Skin epidermis (tissue), 12 donors: ENCODE measurements around the gene AFAP1L2.
"Not testable (repeated sequence)": the region's sequence is repeated elsewhere in the genome, so short reads cannot be mapped to it uniquely, and the experiment has no call there.

ENCODE experiments used
- H3K27ac ChIP-seq, 21 experiments: fragments of 200-600 bp; sonication (generic) in 11 of 21; one replicate each; pipeline ENCODE4 v1.5.0; 2020; ENCODE audit warnings: mild to moderate bottlenecking in 3 of 21, inconsistent platforms in 2 of 21, moderate library complexity in 2 of 21
- H3K4me3 ChIP-seq, 7 experiments: fragments of 200-600 bp; sonication (generic) in 2 of 7; one replicate each; pipeline ENCODE4 v1.5.0; 2020; ENCODE audit warnings: inconsistent platforms in 2 of 7, mild to moderate bottlenecking in 2 of 7, moderate library complexity in 1 of 7

The AFAP1L2 gene

DNA sequence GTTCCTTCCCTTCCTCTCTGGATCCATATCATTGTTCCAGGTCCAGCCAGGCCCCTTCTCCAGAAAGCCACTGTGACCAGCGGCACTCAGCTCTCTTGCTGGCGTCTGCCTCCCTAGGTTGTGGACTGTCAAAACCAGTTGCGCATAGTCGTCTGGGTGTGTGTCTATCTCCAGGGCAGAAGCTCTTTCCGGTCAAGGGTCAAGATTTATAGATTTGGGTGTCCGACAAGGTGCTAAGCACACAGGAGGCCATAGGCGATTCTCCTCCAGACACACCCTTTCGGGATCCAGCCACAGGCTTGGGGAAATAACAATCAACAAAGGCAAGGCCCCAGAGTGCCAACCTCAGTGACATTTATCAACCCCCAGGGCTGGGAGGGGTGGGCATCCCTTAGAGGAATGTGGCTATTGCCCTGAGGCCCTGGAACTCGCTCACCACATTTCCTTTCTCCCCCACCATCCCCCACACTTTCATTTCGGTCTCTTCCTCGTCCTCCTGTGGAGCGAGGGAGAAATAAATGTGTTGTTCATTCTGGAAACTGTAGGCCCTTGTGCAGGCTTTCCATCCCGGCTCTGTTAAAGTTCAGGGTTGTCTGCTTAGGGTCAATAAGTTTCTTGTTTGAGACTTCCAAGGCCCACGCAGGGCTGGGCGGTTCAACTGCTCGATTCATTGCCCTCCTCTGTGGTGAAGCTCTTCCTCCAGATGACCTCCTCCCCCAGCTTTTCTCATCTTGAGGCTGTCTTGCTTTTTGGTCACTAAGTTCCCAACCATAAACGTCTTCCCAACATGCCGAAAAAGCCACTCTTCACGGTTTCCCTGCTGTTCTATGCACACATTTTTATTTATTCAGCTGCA, 57.9 kb downstream of the AFAP1L2 start:
- no peak overlapping the region for H3K4me3 ChIP-seq
- H3K27ac ChIP-seq: peak overlapping the region in 2 of 21 experiments; percentile 7 to 39

DNA sequence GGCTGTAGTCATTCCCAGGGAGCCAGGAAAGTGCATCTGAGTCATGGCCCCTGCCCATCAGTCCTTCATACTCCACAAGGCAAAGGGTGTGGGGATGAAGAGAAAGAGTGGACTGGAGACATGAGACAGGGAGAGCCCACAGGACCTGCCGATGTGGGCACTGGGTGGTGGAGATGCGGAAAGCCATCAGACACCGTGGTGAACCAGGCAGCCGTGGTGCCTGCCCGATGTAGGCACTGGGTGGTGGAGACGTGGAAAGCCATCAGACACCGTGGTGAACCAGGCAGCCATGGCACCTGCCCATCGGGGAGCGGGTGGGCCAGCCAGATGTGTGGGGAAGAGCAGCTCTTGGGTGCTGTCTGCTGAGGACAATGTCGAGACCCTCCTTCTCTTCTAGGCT, 58.6 kb downstream of the AFAP1L2 start:
- Histone ChIP-seq H3K4me3 (no peak overlapping the region), H3K27ac (peak overlapping the region in 2 of 21 experiments; percentile 7 to 39)

DNA sequence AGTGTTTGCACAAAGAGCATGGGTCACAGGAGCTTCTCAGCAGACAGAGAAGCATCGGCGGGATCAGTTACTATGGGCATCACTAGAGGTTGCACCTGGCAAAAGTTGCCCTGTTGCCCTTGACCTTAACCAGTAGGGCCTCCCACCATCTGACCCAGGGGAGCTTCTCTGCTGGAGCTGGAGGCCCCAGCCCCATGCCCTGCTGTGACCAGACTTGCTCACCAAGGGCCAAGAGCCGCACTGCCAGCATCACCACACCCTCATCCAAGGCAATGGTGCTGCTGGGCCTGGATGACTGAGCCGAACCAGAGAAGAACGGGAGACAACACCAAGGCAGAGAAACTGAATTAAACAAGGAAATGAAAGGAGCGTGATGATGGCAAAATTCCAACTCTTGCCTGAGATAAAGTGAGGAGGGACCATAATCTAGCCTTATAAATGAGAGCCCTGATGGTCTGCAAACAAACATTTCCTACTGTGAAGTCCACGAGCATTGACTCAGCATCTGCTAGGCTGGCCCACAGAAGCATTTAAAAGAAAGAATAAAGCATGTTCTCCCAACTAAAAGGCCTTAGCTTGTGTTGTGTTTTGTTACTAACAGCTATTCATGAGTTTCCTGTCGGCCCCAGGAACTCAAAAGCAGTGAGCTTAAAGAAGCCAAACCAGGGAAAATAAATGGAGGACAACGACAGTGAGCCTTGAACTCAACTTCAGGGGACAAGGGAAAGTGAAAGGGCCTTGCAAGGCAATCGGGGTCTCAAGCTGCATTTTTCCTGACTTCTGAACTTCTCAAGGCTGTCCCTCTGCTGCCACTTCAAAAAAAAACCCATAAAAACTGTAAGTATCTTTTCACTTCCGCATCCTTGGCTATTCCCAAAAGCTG, 60.4 kb downstream of the AFAP1L2 start:
- peak overlapping the region in 5 of 21 experiments; percentile 16 to 54 (median 38) for H3K27ac ChIP-seq
- H3K4me3 ChIP-seq: no peak overlapping the region

DNA sequence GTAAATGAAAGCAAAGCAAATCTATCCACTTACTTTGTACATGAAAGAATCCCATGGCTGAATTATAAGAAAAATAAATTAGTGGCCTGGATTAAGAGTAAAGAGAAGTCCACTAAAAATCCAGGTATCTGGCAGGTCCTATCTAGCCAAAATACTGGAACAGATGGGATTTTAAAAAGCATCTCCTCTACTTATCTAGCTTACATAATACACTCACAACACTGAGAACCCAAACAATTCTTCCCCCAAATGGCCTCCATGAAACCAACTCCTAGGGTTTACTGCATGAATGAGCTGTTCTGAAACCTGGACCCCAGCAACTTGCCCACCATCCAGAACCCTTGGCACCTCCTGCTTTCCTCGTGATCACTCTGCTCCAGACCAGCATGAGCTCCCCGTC, 61.3 kb downstream of the AFAP1L2 start:
- Histone ChIP-seq H3K4me3 (no peak overlapping the region), H3K27ac (no peak overlapping the region)

DNA sequence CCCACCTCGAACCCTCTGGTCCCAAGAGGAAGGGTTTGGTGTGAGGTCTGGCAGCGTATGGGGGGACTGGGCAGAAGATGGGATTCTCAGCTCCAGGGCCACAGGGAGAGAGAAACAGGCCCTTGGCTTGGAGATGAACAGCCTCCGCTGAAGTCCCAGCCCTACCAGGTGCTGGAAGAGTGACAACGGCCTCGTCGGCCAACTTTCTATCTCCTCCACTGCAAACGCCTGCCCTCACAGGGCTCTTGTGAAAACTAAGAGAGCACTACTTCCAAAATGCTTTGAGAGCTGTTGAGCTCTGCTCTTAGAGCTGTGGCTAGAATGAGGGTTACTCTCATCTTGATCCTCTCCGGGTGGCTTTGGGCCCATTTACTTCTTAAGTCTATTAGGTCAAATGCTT, 63.5 kb downstream of the AFAP1L2 start:
- Histone ChIP-seq H3K4me3 (no peak overlapping the region), H3K27ac (no peak overlapping the region)

- Histone ChIP-seq H3K27ac (peak overlapping the region in 4 of 21 experiments; percentile 2 to 43 (median 29)), H3K4me3 (no peak overlapping the region)
Observed at GRCh38 chr10:114337510-114338462, 66.5 kb downstream of the AFAP1L2 start.

GRCh38 chr10:114336823-114337509, 67.3 kb downstream of the AFAP1L2 start:
- no peak overlapping the region for H3K4me3 ChIP-seq
- H3K27ac ChIP-seq: peak overlapping the region in 1 of 21 experiments; percentile 29

DNA sequence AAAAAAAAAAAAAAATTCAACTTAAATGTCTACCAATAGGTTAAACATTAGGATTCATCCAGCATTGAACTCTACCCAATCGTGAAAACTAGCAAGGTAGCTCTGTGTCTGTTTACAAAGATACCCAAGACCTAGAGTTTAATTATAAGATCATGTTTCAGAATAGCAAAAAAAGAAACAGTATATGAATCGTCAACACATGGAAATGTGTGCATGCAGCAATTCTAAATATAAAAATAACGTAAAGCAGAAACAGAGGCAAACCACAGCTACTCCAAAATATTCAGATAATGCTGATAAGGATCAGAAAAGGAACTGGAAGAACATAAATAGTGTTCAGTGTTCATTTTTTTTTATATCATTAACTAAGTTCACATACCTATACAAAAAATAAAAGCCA, 68.7 kb downstream of the AFAP1L2 start:
- Histone ChIP-seq H3K27ac (no peak overlapping the region), H3K4me3 (no peak overlapping the region)

- Histone ChIP-seq H3K27ac (no peak overlapping the region), H3K4me3 (no peak overlapping the region)
Observed at GRCh38 chr10:114334301-114334700, 70.0 kb downstream of the AFAP1L2 start.

GRCh38 chr10:114333441-114333840, 70.9 kb downstream of the AFAP1L2 start:
- not testable (repeated sequence) for H3K27ac ChIP-seq, H3K4me3 ChIP-seq

DNA sequence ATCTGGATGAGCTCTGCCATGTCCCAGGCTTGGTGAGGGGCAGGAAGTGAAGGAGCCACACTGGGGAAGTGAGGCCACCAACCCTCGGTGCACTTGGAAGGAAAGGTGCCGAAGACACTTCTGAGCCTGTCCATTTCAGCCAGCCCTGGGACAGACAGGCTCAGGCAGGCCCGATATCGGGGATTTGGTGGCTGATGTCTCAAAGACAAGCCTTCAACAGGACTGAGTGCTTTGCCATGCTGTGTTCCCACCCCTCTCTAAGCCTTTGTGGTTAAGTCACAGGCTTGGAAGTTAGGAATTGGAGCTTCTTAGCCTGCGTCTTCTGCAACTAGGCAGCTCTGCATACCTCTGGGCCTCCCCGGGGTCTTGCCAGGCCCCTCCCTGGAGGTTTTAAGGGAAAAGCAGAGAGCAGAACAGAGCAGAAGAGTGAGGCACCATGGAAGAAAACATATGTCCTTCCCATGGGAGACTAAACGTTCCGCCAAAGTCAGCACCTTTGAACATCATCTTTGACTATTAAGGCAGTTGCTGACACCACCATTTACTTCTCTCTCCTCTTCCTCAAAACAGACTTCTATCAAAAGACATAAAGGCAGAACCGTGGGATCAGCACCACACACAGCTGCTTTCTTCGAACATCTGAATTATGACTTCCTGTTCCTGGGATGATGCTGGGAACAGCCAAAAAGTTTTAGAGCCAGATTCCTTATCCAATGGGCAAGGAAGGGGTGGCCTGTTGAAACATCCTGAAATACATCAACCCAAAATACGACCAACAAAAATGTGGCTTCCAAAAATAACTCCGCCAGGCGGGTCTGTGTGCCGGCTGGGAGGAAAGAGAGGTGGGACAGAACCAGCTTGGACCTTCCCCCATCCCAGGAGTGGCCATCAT, 71.8 kb downstream of the AFAP1L2 start:
- Histone ChIP-seq H3K4me3 (no peak overlapping the region), H3K27ac (no peak overlapping the region)

- Histone ChIP-seq H3K4me3 (no peak overlapping the region), H3K27ac (no peak overlapping the region)
Observed at GRCh38 chr10:114329634-114330365, 74.5 kb downstream of the AFAP1L2 start.

GRCh38 chr10:114328874-114329273, 75.4 kb downstream of the AFAP1L2 start:
- H3K4me3 ChIP-seq: no peak overlapping the region
- no peak overlapping the region for H3K27ac ChIP-seq

GRCh38 chr10:114328441-114328812, 75.9 kb downstream of the AFAP1L2 start:
- no peak overlapping the region for H3K4me3 ChIP-seq
- no peak overlapping the region for H3K27ac ChIP-seq

GRCh38 chr10:114327537-114328440, 76.5 kb downstream of the AFAP1L2 start:
- H3K4me3 ChIP-seq: no peak overlapping the region
- no peak overlapping the region for H3K27ac ChIP-seq

DNA sequence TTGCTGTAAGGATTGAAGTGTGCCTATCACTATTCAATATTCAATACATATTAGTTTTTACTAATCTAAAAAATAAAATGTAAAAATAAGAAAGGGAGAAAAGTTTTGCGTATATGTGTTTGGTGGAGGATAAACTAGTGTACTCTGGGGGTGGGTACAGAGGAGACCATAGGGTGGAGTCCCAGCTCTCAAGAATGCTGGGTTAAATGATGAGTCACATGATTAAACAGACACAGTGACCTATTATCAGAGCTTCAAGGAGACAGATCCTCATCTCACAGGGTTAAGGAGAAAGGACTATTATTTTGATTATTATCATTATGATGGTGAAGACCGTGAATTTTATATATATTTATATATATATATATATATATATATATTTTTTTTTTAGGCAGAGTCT, 77.5 kb downstream of the AFAP1L2 start:
- Histone ChIP-seq H3K27ac (no peak overlapping the region), H3K4me3 (no peak overlapping the region)
